ENCODE results near the gene LRRC18.

LRRC18 gene

GRCh38 chr10:48906841-48907240 is 32.8 kb downstream of the LRRC18 start:
- no peak for DNase-seq

DNA sequence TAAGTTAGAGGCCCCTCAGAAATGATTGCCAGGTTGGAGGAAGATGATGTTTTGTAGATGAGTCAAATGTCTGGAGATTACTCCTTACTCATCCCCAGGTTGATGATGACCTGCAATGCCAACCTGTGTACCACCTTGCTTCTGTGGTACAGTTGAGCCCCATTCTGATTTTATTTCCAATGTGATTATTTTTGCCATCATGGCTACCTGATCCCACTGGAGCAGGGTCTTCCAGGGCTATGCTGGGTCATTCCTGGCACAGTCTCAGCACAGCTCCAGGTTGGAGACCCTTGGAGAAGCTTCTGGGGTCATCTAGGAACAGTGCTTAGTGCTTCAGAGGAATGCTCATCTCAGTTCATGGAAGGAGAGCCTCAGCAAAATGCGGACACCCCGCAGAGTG is 34.3 kb downstream of the LRRC18 start:
- DNase-seq: no peak

DNA sequence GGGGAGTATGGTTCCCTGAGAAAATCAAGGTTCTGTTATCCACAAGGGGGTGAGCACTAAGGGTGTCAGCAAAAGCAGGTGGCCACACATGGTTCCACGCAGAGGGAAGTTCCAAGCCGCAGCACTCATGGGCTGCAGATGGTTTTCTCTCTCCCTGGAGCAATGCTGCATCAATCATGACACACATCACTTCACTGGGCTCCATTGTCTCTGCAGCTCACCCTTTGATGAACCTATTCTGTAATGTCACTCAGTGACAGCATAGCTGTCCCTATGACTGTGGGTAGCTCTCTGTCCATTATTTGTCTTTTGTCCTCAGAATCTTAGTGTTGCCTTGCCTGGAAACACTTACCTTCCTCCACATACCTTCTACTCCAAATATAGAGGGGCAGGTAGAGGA is 34.8 kb downstream of the LRRC18 start:
- no peak for DNase-seq

- DNase-seq: no peak
Measured at GRCh38 chr10:48903151-48903550, 36.5 kb downstream of the LRRC18 start.

GRCh38 chr10:48902096-48902495 is 37.5 kb downstream of the LRRC18 start:
- no peak for DNase-seq

GRCh38 chr10:48901319-48901718 is 38.3 kb downstream of the LRRC18 start:
- DNase-seq: no peak

DNA sequence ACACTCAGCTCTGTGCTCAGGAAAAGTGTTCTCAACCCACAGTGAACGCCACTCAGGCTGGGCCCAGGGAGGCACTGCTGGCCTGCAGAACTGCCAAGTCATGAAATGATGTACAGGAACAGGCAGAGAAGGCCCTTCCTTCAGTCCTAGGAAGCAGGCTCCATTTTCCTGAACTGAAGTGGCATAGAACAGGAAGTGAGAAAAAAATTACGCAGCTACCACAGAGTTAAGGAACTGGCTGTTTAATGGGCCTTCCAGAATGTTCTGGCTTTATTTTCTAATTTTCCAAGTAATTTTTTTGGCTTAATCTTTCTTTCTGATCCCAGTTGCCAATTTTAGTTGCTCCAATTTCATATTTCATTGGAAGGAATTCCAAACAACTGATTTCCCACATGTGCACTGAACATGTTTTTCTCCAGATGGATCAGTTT is 39.3 kb downstream of the LRRC18 start:
- DNase-seq: peak; percentile 3 to 18

- no peak for DNase-seq
Measured at GRCh38 chr10:48899781-48900180, 39.9 kb downstream of the LRRC18 start.

GRCh38 chr10:48898426-48898825 is 41.2 kb downstream of the LRRC18 start:
- peak; percentile 6 to 19 for DNase-seq

DNA sequence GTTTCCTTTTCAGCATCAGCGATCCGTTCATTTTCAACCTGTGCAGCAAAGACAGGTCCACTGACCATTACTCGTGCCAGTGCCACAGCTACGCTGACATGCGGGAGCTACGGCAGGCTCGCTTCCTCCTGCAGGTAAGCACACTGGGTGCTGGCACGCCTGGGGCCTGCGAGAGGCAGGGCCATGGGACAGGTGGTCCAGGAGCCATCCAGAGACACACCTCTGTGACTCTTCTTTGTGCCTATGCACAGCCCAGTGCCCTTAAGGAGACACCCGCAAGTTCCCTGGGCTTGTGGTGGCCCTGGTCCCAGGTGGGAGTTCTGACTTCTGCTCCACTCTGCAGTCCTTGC is 42.2 kb downstream of the LRRC18 start:
- no peak for DNase-seq

GRCh38 chr10:48896756-48897440 is 42.7 kb downstream of the LRRC18 start:
- no peak for DNase-seq

DNA sequence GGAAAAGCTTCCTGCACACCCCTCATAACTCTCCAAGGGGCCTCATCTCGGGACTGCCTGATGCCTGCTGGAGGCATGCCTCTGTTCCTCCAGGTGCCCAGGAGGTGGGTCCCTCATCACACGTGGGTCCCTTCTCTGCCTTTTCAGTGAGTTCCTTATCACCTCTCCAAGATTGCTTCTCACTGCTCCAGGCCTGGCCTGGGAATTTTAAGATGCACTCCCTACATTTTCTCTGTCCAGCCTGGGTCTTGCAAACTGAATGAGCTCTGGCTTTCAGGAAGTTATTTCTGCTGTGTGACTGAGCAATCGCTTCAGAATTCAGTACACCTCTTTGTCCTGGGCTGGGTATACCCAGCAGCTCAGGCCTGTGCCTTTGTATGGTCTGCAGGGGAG is 43.8 kb downstream of the LRRC18 start:
- DNase-seq: no peak

DNA sequence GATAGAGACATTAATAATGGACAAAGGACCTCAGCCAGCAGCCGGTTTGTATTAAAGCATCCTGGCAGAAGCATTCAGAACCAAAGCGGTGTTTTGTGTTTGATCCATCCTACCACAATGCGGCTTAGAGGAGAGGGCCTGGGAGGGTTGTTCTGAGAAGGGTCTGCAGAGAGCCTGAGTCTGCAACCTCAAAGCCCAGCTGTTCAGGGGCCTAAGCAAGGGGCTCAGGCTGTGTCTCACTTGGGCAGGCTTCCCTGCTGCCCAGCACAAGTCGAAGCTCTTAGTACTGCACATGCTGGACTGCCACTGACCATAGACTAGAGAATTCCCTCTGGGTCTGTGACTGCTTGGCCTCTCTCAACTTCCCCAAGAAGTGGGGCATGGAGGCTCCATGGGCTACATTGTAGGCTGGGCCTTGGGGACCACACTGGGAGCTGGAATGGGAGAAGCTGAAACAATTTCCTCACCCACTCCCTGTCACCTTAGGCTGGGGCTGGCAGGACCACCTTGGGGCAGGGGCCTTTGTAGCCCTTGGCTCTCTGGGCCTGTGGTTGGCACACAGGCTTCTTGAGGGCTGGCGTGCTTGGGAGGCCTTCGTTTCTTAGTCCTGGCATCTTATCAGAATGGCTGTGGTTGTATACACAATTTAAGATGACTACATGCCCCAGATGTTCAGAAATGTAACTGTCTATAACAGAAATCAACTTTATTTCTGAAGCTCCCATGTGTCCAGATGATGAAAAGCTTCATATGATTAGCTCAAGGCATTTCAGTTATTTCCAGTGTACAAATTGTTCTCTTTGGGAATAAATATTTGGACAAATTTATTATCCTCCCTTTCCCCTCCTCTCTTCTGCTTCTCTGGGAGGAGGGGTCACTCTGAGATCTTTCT is 44.5 kb downstream of the LRRC18 start:
- DNase-seq: no peak

- no peak for DNase-seq
Measured at GRCh38 chr10:48890888-48891850, 48.5 kb downstream of the LRRC18 start.

DNA sequence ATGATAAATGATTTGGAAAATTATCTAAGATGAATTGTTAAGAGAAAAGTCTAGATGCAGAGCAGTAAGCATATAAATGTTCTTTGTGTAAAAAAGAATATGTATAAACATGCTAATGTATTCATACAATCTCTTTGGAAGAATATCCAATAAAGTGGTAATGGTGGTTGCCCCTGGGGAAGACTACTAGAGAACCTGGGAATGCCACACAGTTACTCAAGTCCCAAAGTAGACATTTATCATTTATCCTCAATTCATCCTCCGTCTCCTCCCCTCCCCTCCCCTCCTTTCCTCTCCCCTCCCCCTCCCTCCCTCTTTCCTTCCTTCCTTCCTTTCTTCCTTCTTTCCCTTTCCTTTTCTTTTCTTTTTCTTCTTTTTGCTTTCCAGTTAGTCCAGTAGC is 51.7 kb downstream of the LRRC18 start:
- DNase-seq: no peak

DNA sequence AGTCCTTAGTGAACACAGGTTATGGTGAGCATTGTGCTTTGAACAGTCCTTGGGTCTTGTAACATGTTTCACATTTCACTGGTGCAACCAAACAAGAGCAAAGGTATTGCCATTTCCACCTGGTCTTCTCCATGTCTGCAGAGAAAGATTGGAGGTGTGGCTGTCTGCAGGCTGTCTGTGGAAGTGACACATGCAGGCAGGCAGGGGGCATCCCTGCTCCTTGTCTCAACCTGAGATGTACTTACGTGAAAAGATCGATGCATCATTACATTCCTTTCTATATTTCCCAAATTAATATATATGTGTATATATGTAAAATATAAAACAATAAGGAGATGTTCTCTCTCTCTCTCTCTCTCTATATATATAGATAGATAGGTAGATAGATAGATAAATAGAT is 54.3 kb downstream of the LRRC18 start:
- peak; percentile 57 to 69 for DNase-seq

DNA sequence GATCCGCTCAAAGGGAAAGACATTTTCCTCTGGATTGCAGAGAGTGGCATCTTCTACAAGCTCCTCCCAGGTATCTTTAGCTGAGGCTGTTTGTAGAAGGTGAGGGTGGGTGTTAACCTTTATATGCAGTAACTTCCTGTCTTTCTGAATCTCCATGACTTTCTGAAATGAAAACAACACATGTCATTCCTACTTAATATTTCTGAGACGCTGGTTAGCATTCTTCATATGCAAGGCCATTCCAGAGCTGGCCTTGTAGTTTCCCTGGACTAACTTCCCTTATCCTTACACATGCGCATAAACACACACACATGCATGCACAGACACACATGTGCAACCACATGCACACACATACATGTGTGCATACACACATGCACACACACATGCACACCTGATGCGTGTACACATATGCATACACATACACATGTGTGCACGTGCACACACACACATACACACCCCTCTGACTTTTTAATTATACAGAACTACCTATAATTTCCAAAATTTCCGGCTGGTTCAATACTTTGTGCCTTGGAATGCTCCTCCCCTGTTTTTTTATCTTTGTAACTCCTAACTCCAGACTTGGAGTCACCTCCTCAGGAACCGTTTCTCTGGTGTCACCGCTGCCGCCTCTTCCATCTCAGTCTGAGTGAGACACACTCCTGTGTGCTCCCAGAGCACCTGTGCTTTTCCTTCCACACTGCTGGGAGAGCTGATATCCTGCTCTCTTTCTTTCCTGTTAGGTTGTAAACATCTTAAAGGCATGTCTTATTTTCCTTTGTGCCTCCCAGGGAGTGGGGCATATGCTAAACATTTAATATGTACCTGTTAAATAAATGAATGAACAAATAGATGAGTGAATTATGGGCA is 55.2 kb downstream of the LRRC18 start:
- no peak for DNase-seq

DNA sequence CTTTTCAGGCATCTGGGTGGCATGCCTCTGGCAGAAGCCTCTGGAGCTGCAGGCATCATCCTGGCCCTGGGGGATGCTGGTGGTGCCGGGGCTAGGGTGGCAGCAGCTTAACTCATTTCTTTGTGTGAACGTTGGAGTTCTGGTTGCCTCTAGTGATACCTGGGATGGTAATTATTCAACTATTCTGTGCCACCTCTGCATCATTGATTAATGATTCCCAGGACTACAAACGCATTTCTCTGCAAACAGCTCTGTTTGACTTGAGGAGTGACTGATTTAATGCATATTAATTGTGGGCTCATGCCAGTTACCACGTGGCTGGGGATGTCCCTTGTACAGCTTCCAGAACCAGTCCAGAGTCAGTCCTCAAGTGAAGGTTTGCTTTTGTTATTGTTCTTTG is 55.9 kb downstream of the LRRC18 start:
- DNase-seq: no peak

DNA sequence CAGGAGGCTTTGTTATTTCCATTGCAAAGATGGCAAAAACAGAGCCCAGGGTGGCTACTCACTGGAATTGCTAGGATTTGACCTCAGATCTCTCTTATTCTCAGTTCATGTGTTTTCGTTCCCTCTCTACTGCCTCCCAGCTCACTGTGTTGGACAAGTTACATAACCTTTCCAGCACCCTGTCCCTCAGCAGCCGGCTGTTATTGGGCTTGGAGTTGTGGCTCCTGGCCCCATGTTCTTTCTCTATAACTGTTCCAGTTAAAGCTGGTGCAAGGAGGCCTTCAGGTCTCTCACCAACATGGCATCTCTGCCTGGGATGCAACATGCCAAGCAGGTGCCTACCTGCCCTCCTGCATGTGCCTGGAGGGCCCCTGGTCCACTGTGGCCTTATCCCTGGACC is 56.8 kb downstream of the LRRC18 start:
- no peak for DNase-seq

GRCh38 chr10:48881937-48882336 is 57.7 kb downstream of the LRRC18 start:
- DNase-seq: no peak

DNA sequence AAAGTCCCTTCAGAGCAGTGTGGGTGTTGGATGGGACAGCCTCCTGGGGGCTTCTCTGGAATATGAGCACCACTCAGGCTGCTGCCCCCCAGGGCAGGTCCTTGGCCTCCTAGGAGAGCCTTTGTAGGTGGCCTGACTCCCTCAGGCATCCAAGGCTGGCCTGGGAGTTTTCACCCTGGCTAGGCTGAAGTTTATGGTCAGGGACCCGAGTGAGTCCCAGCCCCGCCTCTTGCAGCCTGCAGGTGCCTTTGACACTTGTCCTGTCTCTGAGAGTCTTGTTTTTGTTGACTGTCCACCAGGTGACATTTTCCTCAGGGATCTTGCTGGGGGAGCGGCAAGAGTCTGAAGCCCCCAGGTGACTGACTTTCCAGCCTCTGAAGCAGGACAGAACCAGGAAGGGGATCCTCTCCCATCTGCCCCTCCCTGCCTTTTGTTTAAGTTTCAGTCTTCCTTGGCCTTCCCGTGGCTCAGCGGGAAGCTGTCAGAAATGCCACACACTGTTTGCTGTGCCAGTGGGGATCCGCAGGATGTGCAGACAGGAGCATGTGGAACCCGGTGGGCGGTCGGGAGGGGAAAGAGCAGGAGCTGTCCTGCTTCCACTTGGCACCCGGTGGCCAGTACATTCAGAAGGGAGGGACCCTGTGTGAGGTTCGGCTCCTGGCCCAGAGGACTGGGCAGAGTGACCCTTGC is 59.5 kb downstream of the LRRC18 start:
- DNase-seq: no peak

DNA sequence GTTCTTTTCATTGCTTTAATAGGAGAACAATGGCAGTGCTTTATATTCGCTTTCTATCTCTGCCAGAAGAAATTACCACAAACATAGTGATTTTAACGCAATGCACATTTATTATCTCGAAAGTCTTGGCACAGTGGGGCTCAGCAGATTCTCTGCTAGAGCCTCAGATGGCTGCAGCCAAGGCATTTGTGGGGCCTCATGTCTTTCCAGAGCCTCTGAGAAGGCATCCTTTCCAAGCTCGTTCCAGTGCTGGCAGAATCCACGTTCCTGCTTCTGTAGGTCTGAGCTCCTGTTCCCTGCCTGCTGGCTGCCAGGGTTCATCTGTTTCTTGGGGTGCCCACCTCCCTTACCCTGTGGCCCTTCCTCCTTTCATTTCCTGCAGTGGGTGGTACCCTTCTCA is 60.2 kb downstream of the LRRC18 start:
- DNase-seq: no peak
